SK-N-SH treated with all-trans-retinoic acid at 6 μM for 48 hours (cell line): Measurements from ENCODE around the gene FRMD4A.

Experiments used
- ATAC-seq: fragments of 200-7000 bp; cut with Tn5 transposase; 3 replicates; pipeline ENCODE4 v1.9.1; 2020; ENCODE audit warnings: mild to moderate bottlenecking, moderate library complexity
- ARNTL ChIP-seq: fragments of 450-650 bp; formaldehyde crosslinking; IDR thresholded peaks from 2 replicates; pipeline ENCODE4 v1.5.0; 2020; ENCODE audit warnings: low read depth, mild to moderate bottlenecking, moderate library complexity, borderline replicate concordance
- BACH2 ChIP-seq: fragments of 250-450 bp; sonication (Bioruptor Pico); IDR thresholded peaks from 2 replicates; pipeline ENCODE4 v1.9.0; 2021; ENCODE audit warnings: mild to moderate bottlenecking, borderline replicate concordance
- CSDC2 ChIP-seq: fragments of 250-450 bp; sonication (Bioruptor Pico); IDR thresholded peaks from 2 replicates; pipeline ENCODE4 v1.5.0; 2020; ENCODE audit warnings: mild to moderate bottlenecking, moderate library complexity
- ESRRG ChIP-seq: fragments of 250-450 bp; sonication (Bioruptor Pico); IDR thresholded peaks from 2 replicates; pipeline ENCODE4 v1.6.1; 2021; ENCODE audit warnings: mild to moderate bottlenecking
- GLIS3 ChIP-seq: fragments of 250-450 bp; sonication (Bioruptor Pico); IDR thresholded peaks from 2 replicates; pipeline ENCODE4 v1.5.0; 2020; ENCODE audit warnings: mild to moderate bottlenecking, moderate library complexity
- ISL1 ChIP-seq: fragments of 250-450 bp; sonication (Bioruptor Pico); IDR thresholded peaks from 2 replicates; pipeline ENCODE4 v2.1.2; 2022; ENCODE audit warnings: mild to moderate bottlenecking, moderate library complexity
- PATZ1 ChIP-seq: fragments of 250-450 bp; sonication (Bioruptor Pico); IDR thresholded peaks from 2 replicates; pipeline ENCODE4 v1.8.0; 2020; ENCODE audit warnings: mild to moderate bottlenecking, moderate library complexity, borderline replicate concordance
- POU6F1 ChIP-seq: fragments of 250-450 bp; sonication (Bioruptor Pico); IDR thresholded peaks from 2 replicates; pipeline ENCODE4 v1.8.0; 2021; ENCODE audit warnings: low read depth, mild to moderate bottlenecking, moderate library complexity, borderline replicate concordance
- PPARA ChIP-seq: fragments of 250-450 bp; sonication (Bioruptor Pico); IDR thresholded peaks from 2 replicates; pipeline ENCODE4 v1.5.0; 2020; ENCODE audit warnings: mild to moderate bottlenecking, borderline replicate concordance
- RARB ChIP-seq: fragments of 250-450 bp; sonication (Bioruptor Pico); IDR thresholded peaks from 2 replicates; pipeline ENCODE4 v1.8.0; 2021; ENCODE audit warnings: mild to moderate bottlenecking, moderate library complexity
- SNAI2 ChIP-seq: fragments of 250-450 bp; sonication (Bioruptor Pico); IDR thresholded peaks from 2 replicates; pipeline ENCODE4 v1.5.0; 2020; ENCODE audit warnings: mild to moderate bottlenecking, moderate library complexity
- TCF4 ChIP-seq: fragments of 250-450 bp; sonication (Bioruptor Pico); IDR thresholded peaks from 2 replicates; pipeline ENCODE4 v1.8.0; 2021; ENCODE audit warnings: mild to moderate bottlenecking, moderate library complexity, borderline replicate concordance
- TOX ChIP-seq: fragments of 250-450 bp; sonication (Bioruptor Pico); IDR thresholded peaks from 2 replicates; pipeline ENCODE4 v1.8.0; 2021; ENCODE audit warnings: mild to moderate bottlenecking, moderate library complexity, borderline replicate concordance
- TSHZ2 ChIP-seq: fragments of 250-450 bp; sonication (Bioruptor Pico); IDR thresholded peaks from 2 replicates; pipeline ENCODE4 v1.5.0; 2020; ENCODE audit warnings: mild to moderate bottlenecking, moderate library complexity
- ZC3H10 ChIP-seq: fragments of 250-450 bp; sonication (Bioruptor Pico); IDR thresholded peaks from 2 replicates; pipeline ENCODE4 v1.5.1; 2021; ENCODE audit warnings: mild to moderate bottlenecking, moderate library complexity
- ZFP3 ChIP-seq: fragments of 250-450 bp; sonication (Bioruptor Pico); IDR thresholded peaks from 2 replicates; pipeline ENCODE4 v1.5.0; 2020; ENCODE audit warnings: mild to moderate bottlenecking, moderate library complexity
- ZNF565 ChIP-seq: fragments of 450-650 bp; formaldehyde crosslinking; conservative IDR thresholded peaks from 2 replicates; pipeline ENCODE4 v1.5.0; 2020; ENCODE audit warnings: low read depth, mild to moderate bottlenecking, moderate library complexity
- ZNF70 ChIP-seq: fragments of 450-650 bp; formaldehyde crosslinking; IDR thresholded peaks from 2 replicates; pipeline ENCODE4 v1.5.0; 2020; ENCODE audit warnings: mild to moderate bottlenecking, moderate library complexity
- ZNF8 ChIP-seq: fragments of 450-650 bp; formaldehyde crosslinking; IDR thresholded peaks from 2 replicates; pipeline ENCODE4 v1.5.0; 2020; ENCODE audit warnings: mild to moderate bottlenecking, moderate library complexity

Gene FRMD4A

GRCh38 chr10:14062528-14063260, 268.0 kb downstream of the FRMD4A start:
- no peak for ATAC-seq
- TF ChIP-seq BACH2 (no peak), POU6F1 (CRISPR knock-in tag) (no peak), PATZ1 (CRISPR knock-in tag) (no peak)
- TF ChIP-seq, all 23 proteins: peak for 0

- TF ChIP-seq POU6F1 (CRISPR knock-in tag): no peak
- no peak for TF ChIP-seq ISL1 (CRISPR knock-in tag)
- TF ChIP-seq ZNF70 (CRISPR knock-in tag): no peak
- TF ChIP-seq, all 23 proteins: peak for 0
- no peak for ATAC-seq
Measured at GRCh38 chr10:14060320-14061070, 270.2 kb downstream of the FRMD4A start.

GRCh38 chr10:14056610-14057332, 274.0 kb downstream of the FRMD4A start:
- peak; percentile 26; the same call in 1 of the 3 replicates for ATAC-seq
- TF ChIP-seq ZNF70 (CRISPR knock-in tag) (no peak), TSHZ2 (CRISPR knock-in tag) (no peak), SNAI2 (CRISPR knock-in tag) (no peak), ZNF565 (CRISPR knock-in tag) (no peak), BACH2 (no peak), GLIS3 (CRISPR knock-in tag) (no peak), CSDC2 (CRISPR knock-in tag) (no peak), TOX (CRISPR knock-in tag) (no peak), RARB (CRISPR knock-in tag) (no peak)
- TF ChIP-seq, all 23 proteins: peak for 0

- no peak for ATAC-seq
- TF ChIP-seq ESRRG (CRISPR knock-in tag) (no peak), SNAI2 (CRISPR knock-in tag) (no peak), PATZ1 (CRISPR knock-in tag) (no peak), ZC3H10 (no peak), ZNF8 (no peak), TOX (CRISPR knock-in tag) (no peak), ZNF70 (CRISPR knock-in tag) (no peak), POU6F1 (CRISPR knock-in tag) (no peak), CSDC2 (CRISPR knock-in tag) (no peak), ZFP3 (CRISPR knock-in tag) (no peak), PPARA (CRISPR knock-in tag) (no peak), ARNTL (CRISPR knock-in tag) (no peak), RARB (CRISPR knock-in tag) (no peak), TCF4 (CRISPR knock-in tag) (no peak)
Measured at GRCh38 chr10:14052931-14053330, 277.8 kb downstream of the FRMD4A start.
